NCI-H1105 (cell line): ENCODE data around the gene MYBBP1A.
"Not testable (repeated sequence)": the region's sequence is repeated elsewhere in the genome, so short reads cannot be mapped to it uniquely, and the experiment has no call there.

Experiments
- DNase-seq: peaks from one replicate; lab custom pipeline; 2025; lab: John Stamatoyannopoulos, UW

MYBBP1A gene

DNA sequence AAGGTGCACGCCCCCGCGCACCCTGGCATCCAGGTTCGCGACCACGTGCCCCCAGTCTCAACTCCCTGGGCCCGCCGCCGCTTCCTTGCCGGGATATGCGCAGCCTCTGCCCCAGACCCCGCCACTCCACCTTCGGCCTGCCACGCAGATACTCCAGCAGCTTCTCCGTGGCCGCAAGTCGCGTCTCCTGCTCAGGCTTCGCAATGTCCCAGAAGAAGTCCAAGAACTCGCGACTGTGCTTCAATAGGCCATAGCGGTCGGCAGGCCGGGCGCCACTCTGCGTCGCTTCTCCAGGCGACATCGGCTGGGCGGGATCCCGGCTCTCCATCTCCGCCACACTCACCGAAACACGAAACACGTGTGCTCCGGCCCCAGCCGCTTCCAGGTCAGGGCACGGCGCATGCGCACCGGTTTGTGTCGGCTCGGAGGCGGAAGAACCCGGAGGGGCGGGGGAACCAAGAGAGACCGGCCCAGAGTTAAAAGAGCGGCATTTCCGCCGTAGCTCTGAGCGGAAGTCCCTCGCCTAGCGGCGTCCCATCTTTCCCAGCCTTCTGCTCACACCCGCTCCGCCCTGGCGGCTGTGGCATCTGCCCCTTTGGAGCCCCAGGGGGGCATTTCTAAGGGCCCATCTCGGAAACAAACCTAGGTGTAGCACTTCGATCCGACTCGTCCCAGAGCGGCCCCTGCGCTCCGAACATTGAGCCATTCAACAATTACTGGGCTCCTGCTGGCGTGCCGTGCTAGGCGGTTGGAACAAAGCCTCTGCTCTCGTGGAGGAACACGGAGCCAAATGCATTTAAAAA is at the start of gene MYBBP1A:
Gene MYBBP1A (minus strand): TSS at position 388 of the 803 bp plus-strand sequence. CDS start 60 bp downstream, at position 328.
- peak; percentile 99 for DNase-seq

- DNase-seq: not testable (repeated sequence)
These were observed 49.6 kb upstream of the MYBBP1A start for GRCh38 chr17:4604736-4605135.

- DNase-seq: peak; percentile 61
These were observed 49.0 kb upstream of the MYBBP1A start for GRCh38 chr17:4604111-4604644.

DNA sequence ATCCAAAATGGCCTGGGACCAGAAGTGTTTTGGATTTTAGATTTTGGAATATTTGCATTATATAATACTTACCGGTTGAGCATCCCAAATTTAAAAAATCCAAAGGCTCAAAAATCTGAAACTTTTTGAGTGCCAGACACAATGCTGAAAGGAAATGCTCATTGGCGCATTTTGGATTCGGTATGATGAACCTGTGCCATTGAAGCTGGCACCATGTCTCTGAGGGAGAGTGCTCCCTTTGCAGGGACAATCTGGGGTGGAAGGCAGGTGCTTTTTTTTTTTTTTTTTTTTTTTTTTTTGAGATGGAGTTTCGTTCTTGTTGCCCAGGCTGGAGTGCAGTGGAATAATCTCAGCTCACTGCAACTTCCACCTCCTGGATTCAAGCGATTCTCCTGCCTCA is 46.9 kb upstream of the MYBBP1A start:
- DNase-seq: no peak

DNA sequence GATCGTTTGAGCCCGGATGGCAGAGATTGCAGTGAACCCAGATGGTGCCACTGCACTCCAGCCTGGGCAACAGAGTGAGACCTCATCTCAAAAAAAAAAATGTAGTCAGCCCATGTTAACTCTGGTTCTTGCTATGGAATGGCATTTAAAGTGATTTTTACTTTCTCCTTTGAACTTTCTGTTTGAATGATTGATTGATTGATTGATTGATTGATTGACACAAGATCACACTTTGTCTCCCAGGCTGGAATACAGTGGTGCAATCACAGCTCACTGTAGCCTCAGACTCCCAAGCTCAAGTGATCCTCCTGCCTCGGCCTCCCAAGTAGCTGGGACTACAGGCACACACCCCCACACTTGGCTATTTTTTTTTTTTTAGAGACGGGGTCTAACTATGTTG is 46.1 kb upstream of the MYBBP1A start:
- DNase-seq: no peak

- no peak for DNase-seq
These were observed 45.4 kb upstream of the MYBBP1A start for GRCh38 chr17:4600563-4600962.

GRCh38 chr17:4599505-4600281 is 44.5 kb upstream of the MYBBP1A start:
- DNase-seq: no peak

GRCh38 chr17:4598776-4599504 is 43.8 kb upstream of the MYBBP1A start:
- DNase-seq: no peak

DNA sequence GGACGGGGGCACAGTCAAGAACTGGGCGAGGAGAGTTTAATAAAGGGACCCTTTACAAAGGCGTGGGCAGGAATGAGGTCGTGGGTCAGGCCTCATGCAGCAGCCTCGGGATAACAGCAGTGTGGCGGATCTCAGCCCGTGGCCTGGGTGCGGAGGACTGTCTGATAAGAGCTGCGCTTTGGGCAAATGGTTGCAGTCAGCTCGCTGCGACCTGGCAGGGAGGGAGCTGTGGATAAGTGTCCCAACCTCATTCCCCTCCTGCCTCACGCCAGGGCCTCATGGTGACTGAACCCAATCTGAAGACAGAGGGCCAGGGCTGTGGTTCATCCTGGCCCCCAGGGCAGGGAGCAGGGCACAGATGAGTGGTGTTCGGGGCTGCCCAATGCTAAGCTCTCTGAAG is 42.8 kb upstream of the MYBBP1A start:
- DNase-seq: no peak

- no peak for DNase-seq
These were observed 41.6 kb upstream of the MYBBP1A start for GRCh38 chr17:4596636-4597380.

- DNase-seq: not testable (repeated sequence)
These were observed 40.6 kb upstream of the MYBBP1A start for GRCh38 chr17:4595685-4596342.

GRCh38 chr17:4594931-4595684 is 39.9 kb upstream of the MYBBP1A start:
- no peak for DNase-seq

DNA sequence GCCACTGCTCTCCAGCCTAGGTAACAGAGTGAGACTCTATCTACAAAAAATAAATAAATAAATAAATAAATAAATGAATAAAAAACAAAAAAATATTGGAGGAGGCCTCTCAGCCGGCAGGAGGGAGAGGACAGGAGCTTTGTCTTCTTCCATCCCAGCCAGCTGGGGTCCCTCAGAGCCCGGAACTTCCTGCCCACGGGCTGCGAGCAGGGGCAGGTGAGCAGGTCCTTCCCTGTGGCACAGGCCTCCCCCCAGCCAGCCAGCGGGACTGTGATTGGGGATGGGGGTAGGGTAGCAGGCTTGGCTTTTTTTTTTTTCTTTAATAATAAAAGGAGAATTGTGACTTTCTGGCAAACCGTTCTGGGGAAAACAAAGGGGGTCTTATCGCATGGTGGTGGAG is 39.2 kb upstream of the MYBBP1A start:
- DNase-seq: no peak

- no peak for DNase-seq
These were observed 37.8 kb upstream of the MYBBP1A start for GRCh38 chr17:4593021-4593421.

DNA sequence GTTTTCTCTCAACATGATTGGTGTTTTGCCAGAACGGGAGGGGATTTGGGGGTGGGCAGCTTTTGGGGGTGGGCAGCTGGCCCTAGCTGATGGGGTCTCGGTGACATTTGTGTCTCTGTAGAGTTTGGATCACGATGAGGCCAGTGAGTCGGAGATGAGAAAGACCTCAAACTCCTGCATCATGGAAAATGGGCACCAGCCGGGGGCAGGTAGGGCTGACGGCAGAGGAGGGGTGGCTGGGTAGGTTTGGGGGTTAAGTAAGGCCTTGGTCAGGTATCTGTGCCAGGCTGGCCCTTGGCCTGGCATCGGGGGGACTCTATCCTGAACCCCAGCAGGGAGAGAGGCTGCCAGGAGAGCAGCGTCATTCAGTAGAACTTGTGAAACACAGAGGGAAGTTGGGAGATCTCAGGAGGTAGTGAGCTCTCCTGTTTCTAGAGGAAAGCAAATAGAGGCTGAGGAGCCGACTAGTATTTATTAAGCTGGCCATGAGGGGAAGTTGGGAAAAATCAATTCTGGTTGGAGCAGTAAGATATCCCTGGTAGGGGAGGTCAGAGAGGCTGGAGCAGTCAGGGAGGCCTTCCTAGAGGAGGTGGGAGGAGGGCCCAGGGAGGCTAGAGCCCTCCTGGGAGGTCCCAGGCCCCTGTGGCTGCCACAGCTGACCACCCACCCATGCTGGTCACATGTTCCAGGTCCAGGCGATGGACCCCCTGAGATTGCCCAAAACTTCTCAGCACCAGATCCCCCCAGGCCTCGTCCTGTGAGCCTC is 37.2 kb upstream of the MYBBP1A start:
- DNase-seq: no peak

DNA sequence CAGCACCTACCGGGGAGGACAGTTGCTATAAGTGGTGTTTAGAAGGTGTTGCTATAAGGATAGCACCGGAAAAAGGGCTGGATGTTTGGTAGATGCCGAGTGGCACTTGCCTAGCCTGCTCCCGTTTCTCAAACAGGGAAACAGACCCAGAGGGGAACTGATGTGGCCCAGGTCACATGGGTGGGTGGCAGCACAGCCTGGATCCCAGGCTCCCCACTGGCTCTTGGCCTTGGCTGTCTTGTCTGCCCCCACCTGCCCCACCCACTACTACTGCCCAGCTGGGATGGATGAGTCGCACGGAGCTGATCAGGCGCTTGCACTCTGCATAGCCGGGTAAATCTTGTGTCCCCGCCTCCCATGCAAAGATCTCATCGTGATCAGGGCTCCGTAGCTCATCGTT is 36.3 kb upstream of the MYBBP1A start:
- DNase-seq: no peak

DNA sequence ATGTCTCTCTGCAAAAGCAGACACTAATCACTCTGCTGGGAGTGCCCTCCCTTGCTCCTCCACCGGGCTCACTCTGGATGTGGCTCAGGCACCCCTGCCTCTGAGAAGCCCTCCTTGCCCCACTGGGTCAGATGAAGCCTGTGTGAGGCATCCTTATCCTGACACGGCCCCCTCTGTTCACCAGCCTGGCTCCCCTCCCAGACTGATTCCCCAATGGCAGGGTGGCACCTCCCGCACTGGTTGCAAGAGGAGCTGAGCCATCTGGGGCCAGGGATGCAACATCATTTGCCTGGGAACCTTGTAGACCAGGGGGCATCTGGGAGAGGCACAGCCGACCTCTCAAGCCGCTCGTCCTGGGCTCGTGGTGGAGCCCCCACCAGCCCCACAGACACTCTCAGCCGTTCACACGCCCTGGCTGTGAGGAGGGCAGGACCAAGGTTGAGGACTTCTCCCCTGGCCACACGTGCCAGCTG is 35.8 kb upstream of the MYBBP1A start:
- DNase-seq: no peak

DNA sequence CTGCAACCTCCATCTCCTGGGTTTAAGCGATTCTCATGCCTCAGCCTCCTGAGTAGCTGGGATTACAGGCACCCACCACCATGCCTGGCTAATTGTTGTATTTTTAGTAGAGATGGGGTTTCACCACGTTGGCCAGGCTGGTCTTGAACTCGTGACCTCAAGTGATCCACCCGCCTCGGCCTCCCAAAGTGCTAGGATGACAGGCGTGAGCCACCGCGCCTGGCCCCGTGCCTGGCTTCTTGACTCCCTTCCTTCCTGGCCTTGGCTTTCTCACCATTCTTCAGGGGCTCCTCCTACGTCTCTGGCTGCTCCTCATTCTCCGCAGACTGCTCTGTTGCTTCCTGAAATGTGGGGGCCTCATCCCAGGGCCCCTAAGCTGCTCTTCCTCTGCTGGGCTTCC is 34.9 kb upstream of the MYBBP1A start:
- not testable (repeated sequence) for DNase-seq

GRCh38 chr17:4588898-4589625 is 33.9 kb upstream of the MYBBP1A start:
- no peak for DNase-seq
